DOHH2 (cell line): Measurements from ENCODE around the gene TPM1.

Experiments
- H3F3A ChIP-seq: fragments of 200-600 bp; sonication (generic), shearing (Covaris generic); 2 replicates; pipeline ENCODE4 v1.6.0; 2016; ENCODE audit warnings: antibody characterized with exemption, mild to moderate bottlenecking; ENCODE audit not compliant: control insufficient read depth, insufficient read depth
- H3K27ac ChIP-seq: fragments of 200-600 bp; sonication (generic); 2 replicates; pipeline ENCODE4 v1.5.1; 2014; ENCODE audit warnings: low read depth, mild to moderate bottlenecking, low read length, moderate library complexity
- H3K27me3 ChIP-seq: fragments of 200-600 bp; sonication (generic); 2 replicates; pipeline ENCODE4 v1.6.1; 2014; ENCODE audit warnings: mild to moderate bottlenecking, low read length, mixed read lengths; ENCODE audit not compliant: control insufficient read depth
- H3K36me3 ChIP-seq: fragments of 200-600 bp; sonication (generic); 2 replicates; pipeline ENCODE4 v1.6.1; 2014; ENCODE audit warnings: mild to moderate bottlenecking, low read length, moderate library complexity, mixed read lengths; ENCODE audit not compliant: control insufficient read depth
- H3K4me1 ChIP-seq: fragments of 200-600 bp; sonication (generic); 2 replicates; pipeline ENCODE4 v1.6.1; 2014; ENCODE audit warnings: mild to moderate bottlenecking, low read length, mixed read lengths; ENCODE audit not compliant: control insufficient read depth
- H3K4me2 ChIP-seq: fragments of 200-600 bp; sonication (generic); 2 replicates; pipeline ENCODE4 v1.6.0; 2014; ENCODE audit warnings: mild to moderate bottlenecking, low read length, moderate library complexity
- H3K4me3 ChIP-seq: fragments of 200-600 bp; sonication (generic); 2 replicates; pipeline ENCODE4 v1.5.1; 2014; ENCODE audit warnings: mild to moderate bottlenecking, low read length, mixed read lengths
- H3K79me2 ChIP-seq: fragments of 200-600 bp; sonication (generic); 2 replicates; pipeline ENCODE4 v1.6.1; 2014; ENCODE audit warnings: mild to moderate bottlenecking, low read length, mixed read lengths; ENCODE audit not compliant: control insufficient read depth
- H3K9me2 ChIP-seq: fragments of 200-600 bp; sonication (generic); replicated peaks from 2 replicates; pipeline ENCODE4 v1.6.1; 2014; ENCODE audit warnings: mild to moderate bottlenecking, low read length, mixed read lengths; ENCODE audit not compliant: control insufficient read depth
- H3K9me3 ChIP-seq: fragments of 200-600 bp; sonication (generic); 2 replicates; pipeline ENCODE4 v1.6.1; 2014; ENCODE audit warnings: antibody characterized with exemption, low read length, mixed read lengths; ENCODE audit not compliant: control insufficient read depth, insufficient read depth
- H4K20me1 ChIP-seq: fragments of 200-600 bp; sonication (generic); 2 replicates; pipeline ENCODE4 v1.6.0; 2014; ENCODE audit warnings: low read depth, mild to moderate bottlenecking, antibody characterized with exemption, low read length, moderate library complexity; ENCODE audit not compliant: control insufficient read depth, insufficient read depth
- EZH2phosphoT487 ChIP-seq: fragments of 200-600 bp; sonication (generic); IDR thresholded peaks from 2 replicates; pipeline ENCODE4 v1.6.1; 2017; ENCODE audit warnings: borderline replicate concordance, mild to moderate bottlenecking, antibody characterized with exemption, low read length, moderate library complexity, mixed read lengths
- TF ChIP-seq, protein P1 (sequence below): fragments of 200-600 bp; sonication (generic); IDR thresholded peaks from one replicate; pipeline ENCODE4 v1.5.1; 2014; ENCODE audit warnings: antibody characterized with exemption, mild to moderate bottlenecking, low read depth, low read length; ENCODE audit not compliant: poor library complexity, severe bottlenecking

TPM1 gene

DNA sequence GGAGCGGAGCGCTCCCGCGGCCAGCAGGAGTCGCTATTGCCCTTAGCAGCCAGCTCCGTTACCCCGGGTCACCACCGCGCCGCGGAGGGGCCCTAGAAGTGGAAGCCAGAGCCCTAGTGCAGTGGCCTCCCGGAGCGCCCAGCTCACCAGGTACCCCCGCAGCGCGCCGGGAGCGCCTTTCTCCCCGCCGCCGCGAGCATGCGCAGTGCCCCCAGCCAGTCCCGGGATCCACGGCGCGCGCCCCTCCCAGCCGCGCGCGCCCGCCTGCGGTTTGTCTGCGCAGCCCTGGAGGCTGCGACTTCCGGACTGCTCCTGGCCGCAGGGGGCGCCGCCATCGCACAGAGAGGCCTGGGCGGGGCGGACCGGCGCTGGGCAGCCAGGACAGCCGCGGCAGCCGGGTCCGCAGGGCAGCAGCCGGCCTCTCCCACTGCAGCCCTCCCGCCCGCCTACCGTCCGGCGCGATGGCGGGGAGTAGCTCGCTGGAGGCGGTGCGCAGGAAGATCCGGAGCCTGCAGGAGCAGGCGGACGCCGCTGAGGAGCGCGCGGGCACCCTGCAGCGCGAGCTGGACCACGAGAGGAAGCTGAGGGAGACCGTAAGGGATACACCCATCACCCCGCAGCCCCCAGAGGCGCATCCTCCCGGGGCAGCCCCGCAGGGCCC is 5.7 kb downstream of the TPM1 start:
- H3K9me2 ChIP-seq: no peaks in the 10 kb centered on the region
- no peaks in the 10 kb centered on the region for H3K36me3 ChIP-seq
- peak overlapping the region; percentile 83 for H3K4me3 ChIP-seq
- H3K79me2 ChIP-seq: no peaks in the 10 kb centered on the region
- H3K9me3 ChIP-seq: no peaks in the 10 kb centered on the region
- no peak for TF ChIP-seq EZH2phosphoT487
- TF ChIP-seq, protein P1, sequence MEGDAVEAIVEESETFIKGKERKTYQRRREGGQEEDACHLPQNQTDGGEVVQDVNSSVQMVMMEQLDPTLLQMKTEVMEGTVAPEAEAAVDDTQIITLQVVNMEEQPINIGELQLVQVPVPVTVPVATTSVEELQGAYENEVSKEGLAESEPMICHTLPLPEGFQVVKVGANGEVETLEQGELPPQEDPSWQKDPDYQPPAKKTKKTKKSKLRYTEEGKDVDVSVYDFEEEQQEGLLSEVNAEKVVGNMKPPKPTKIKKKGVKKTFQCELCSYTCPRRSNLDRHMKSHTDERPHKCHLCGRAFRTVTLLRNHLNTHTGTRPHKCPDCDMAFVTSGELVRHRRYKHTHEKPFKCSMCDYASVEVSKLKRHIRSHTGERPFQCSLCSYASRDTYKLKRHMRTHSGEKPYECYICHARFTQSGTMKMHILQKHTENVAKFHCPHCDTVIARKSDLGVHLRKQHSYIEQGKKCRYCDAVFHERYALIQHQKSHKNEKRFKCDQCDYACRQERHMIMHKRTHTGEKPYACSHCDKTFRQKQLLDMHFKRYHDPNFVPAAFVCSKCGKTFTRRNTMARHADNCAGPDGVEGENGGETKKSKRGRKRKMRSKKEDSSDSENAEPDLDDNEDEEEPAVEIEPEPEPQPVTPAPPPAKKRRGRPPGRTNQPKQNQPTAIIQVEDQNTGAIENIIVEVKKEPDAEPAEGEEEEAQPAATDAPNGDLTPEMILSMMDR: peak; percentile 96
- H3K4me1 ChIP-seq: peaks cover 11% of the 10 kb centered on the region
- H3F3A ChIP-seq: no peaks in the 10 kb centered on the region
- no peaks in the 10 kb centered on the region for H4K20me1 ChIP-seq
- no peak overlapping the region for H3K27ac ChIP-seq
- H3K27me3 ChIP-seq: peaks cover 51% of the 10 kb centered on the region
- H3K4me2 ChIP-seq: peak overlapping the region; percentile 74

DNA sequence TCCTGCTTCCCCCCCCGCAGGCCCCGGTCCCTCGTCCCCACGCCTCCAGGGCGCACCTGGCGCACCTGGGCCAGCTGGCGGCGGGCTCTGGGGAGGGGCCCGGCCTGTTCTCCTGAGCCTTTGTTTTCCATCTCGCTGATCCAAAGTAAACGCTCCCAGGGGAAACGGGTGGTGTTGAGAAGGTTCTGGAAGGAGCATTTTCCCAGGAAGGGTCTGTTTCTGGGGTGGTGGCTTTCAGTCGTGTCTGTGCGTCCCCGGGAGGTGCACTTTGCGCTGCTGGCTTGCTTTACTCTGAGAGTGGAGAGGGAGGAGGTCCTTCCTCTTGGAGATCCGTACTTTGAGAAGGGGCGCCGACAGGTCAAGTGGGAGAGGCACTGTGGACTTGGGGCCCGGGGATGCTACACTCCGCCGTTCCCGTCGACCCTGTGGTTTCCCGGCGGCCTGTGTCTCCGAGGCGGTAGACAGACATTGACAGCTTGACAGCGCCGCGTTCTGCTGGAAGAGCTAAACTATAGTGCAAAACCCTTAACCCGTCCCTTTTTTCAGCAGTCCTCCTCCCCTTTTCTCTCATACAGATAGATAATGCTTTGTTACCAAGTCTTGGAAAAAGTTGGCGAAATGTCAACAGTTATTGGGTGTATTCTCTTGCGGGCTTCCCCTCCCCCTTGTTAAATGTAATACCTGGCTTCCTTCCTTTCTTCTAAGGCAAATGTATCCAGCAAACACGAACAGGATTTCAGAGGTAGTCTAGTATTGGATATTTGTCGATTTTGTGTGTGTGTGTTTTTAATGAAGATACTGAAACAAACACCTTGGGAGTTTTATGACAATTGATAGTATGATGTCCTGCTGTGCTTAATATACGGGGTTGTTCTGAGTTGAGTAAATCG is 6.5 kb downstream of the TPM1 start:
- peaks cover 43% of the 10 kb centered on the region for H3K27me3 ChIP-seq
- H3K9me2 ChIP-seq: no peaks in the 10 kb centered on the region
- TF ChIP-seq, protein P1: no peak
- no peak for TF ChIP-seq EZH2phosphoT487
- H3K27ac ChIP-seq: no peak overlapping the region
- H3K36me3 ChIP-seq: no peaks in the 10 kb centered on the region
- H3K4me3 ChIP-seq: peak overlapping the region; percentile 83
- H3K9me3 ChIP-seq: no peaks in the 10 kb centered on the region
- H3K4me1 ChIP-seq: peaks cover 11% of the 10 kb centered on the region
- H3F3A ChIP-seq: no peaks in the 10 kb centered on the region
- H4K20me1 ChIP-seq: no peaks in the 10 kb centered on the region
- peak overlapping the region; percentile 74 for H3K4me2 ChIP-seq
- H3K79me2 ChIP-seq: no peaks in the 10 kb centered on the region

DNA sequence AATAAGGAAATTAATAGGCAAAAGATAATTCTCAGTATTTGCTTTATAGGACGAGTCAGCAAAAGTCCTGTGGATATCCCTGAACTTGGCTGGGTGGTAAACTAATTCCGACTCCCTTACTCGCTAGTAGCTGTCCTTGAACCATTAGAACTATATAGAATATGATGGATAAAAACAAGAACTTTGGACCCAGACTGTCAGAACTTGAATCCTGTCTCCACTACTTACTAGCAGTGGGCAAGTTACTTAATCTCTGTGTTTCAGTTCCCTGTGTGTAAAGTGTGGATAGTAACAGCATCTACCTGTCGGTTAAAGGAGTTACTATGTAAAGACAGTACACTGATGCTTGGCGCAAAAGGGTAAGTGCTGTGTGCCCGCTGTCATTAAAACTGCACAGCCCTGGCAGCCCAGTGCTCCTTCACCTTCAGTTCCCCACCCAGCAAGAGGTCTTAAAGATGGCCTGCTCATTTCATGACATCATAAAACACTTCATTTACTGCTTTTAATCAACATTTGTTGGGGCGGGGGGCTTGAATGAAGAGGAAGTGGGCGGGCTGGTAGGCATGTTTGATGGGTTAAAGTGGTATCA is 7.3 kb downstream of the TPM1 start:
- Histone ChIP-seq H4K20me1 (no peaks in the 10 kb centered on the region), H3K4me3 (no peak overlapping the region), H3K9me3 (no peaks in the 10 kb centered on the region), H3K27ac (no peak overlapping the region), H3F3A (no peaks in the 10 kb centered on the region), H3K27me3 (peaks cover 35% of the 10 kb centered on the region), H3K4me1 (peaks cover 11% of the 10 kb centered on the region), H3K79me2 (no peaks in the 10 kb centered on the region), H3K9me2 (no peaks in the 10 kb centered on the region), H3K36me3 (no peaks in the 10 kb centered on the region), H3K4me2 (no peak overlapping the region)
- TF ChIP-seq EZH2phosphoT487: no peak
- TF ChIP-seq, protein P1: no peak
